Measurements from ENCODE around the gene PTMA. TPM values are rescaled to one million over a fixed set of nuclear protein-coding genes. Genes with fewer than 3 reads are reported as not detected.
A peak's percentile ranks its signal among the peaks of the same experiment; 100 is the strongest.

PTMA gene
- total RNA-seq, 1 donor from 2014 or later, result 1,131 TPM

GRCh38 chr2:231676243-231676642 lies 32.1 kb upstream of the PTMA start:
- no peak for DNase-seq

- peak; percentile 92 for DNase-seq
Observed at GRCh38 chr2:231677632-231678104, 30.7 kb upstream of the PTMA start.

GRCh38 chr2:231679908-231680284 lies 28.4 kb upstream of the PTMA start:
- no peak for DNase-seq

GRCh38 chr2:231680285-231680991 lies 27.9 kb upstream of the PTMA start:
- DNase-seq, result no peak

- DNase-seq, result peak; percentile 72
Observed at GRCh38 chr2:231680992-231681852, 27.1 kb upstream of the PTMA start.

GRCh38 chr2:231682603-231683291 lies 25.6 kb upstream of the PTMA start:
- no peak for DNase-seq

GRCh38 chr2:231683292-231684235 lies 24.8 kb upstream of the PTMA start:
- DNase-seq, result no peak

GRCh38 chr2:231684314-231685223 lies 23.8 kb upstream of the PTMA start:
- no peak for DNase-seq

- DNase-seq, result no peak
Observed at GRCh38 chr2:231685349-231686191, 22.8 kb upstream of the PTMA start.

- no peak for DNase-seq
Observed at GRCh38 chr2:231686192-231687100, 21.9 kb upstream of the PTMA start.

- DNase-seq, result peak; percentile 76
Observed at GRCh38 chr2:231687133-231687852, 21.0 kb upstream of the PTMA start.

- no peak for DNase-seq
Observed at GRCh38 chr2:231687961-231688360, 20.4 kb upstream of the PTMA start.

- no peak for DNase-seq
Observed at GRCh38 chr2:231688719-231689118, 19.6 kb upstream of the PTMA start.

GRCh38 chr2:231689124-231689893 lies 19.0 kb upstream of the PTMA start:
- DNase-seq, result no peak

GRCh38 chr2:231691251-231691772 lies 17.0 kb upstream of the PTMA start:
- no peak for DNase-seq

GRCh38 chr2:231692847-231693246 lies 15.5 kb upstream of the PTMA start:
- no peak for DNase-seq

GRCh38 chr2:231693956-231694355 lies 14.4 kb upstream of the PTMA start:
- no peak for DNase-seq
